Urinary bladder (tissue), 4 donors: ENCODE data around the gene HYAL2. TPM values are rescaled to one million over a fixed set of nuclear protein-coding genes. Genes with fewer than 3 reads are reported as not detected.

Experiments used
- DNase-seq: peaks from one replicate; pipeline ENCODE4 v3.0.0-alpha.2; 2015; ENCODE audit errors: extremely low spot score
- H3K27ac ChIP-seq: one replicate; pipeline ENCODE4 v1.5.1; 2013; ENCODE audit warnings: low read depth, mild to moderate bottlenecking, moderate library complexity
- H3K36me3 ChIP-seq: one replicate; pipeline ENCODE4 v1.6.1; 2013; ENCODE audit warnings: mild to moderate bottlenecking, moderate library complexity; ENCODE audit not compliant: insufficient read depth
- H3K4me1 ChIP-seq: one replicate; pipeline ENCODE4 v1.6.1; 2013; ENCODE audit warnings: mild to moderate bottlenecking, moderate library complexity; ENCODE audit not compliant: insufficient read depth
- H3K4me3 ChIP-seq: one replicate; pipeline ENCODE4 v1.5.1; 2013; ENCODE audit warnings: low read depth, low read length
- WGBS: extraction: QIAGEN DNeasy Blood & Tissue Kit; methylation state at CpG from one replicate; pipeline ENCODE4 v1.1.7; 2013; 5-methylcytosine and 5-hydroxymethylcytosine counted together
- polyA plus RNA-seq: library from polyadenylated mRNA; stranded (reverse); fragments of 200-250 nt; gene quantifications from one replicate; pipeline ENCODE4 v1.2.3, GENCODE V29; 2013
- total RNA-seq: library from RNA; depleted of rRNA; stranded (reverse); fragments of >200 nt; gene quantifications from one replicate; pipeline ENCODE4 v1.2.3, GENCODE V29; 2014
- donor health status: healthy with polysubstance abuse.
- donor health status: healthy.

HYAL2 gene
- total and polyA plus RNA-seq, 2 donors = 44.0 to 121 TPM

DNA sequence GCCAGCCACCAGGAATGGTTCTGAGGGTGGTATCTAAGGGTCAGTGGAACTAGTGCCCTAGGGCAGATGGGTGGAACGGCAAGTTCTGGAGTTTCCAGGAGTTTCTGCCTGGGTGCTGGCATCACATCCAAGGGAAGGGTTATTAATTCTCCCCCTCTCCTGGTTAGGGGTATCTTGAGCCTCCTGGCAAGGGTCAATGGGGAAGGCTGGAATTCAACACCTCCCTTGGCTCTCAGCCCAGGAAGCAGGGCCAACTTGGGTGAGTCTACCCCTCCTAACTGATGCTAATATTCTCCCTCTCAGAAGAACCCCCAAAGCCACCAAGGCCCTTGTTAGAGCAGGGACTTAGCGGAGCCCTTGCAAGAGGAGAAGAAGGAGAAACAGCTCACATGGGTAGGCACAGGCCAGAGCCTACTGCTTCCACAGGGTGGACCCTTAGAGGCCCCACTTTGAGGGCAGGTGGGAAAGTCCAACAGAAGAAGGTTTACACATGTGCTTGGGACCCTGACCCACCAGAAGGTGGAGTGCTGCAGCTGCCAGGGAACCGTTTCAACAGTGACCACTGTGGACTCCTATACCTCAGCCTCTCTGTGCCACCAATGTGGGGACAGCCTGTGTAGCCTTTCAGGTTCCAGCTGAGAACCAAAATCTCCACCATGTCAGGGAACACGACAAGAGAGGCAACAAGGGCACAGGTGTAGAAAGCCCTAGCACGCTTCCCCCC is 33.4 kb upstream of the HYAL2 start:
- Histone ChIP-seq H3K36me3 (peaks cover 3% of the 10 kb centered on the region), H3K4me3 (no peak overlapping the region), H3K27ac (no peak overlapping the region), H3K4me1 (no peaks in the 10 kb centered on the region)
- no peak for DNase-seq
- 60% methylated on average over 5 of the region's 5 CpGs for WGBS

DNA sequence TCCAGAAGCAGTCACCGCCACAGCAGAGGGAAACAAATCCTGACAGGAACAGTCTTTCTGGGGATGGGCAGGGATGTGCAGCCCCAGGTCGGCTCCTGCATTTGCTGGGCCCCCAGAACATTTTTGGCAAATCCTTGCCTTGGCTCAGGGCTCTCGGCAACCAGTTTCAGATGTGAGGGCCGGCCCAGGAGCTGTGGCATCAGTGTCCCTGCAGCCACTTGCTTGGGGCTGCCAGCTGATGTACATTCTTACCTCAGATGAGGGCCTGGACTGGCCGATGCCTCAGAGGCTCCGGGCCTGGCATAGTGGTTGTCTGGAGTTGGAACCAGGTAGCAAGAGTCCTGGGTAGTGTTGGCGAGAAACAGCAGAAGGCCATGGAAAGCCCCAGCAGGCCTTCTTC is 32.3 kb upstream of the HYAL2 start:
- no peak for DNase-seq
- H3K4me3 ChIP-seq = no peak overlapping the region
- H3K36me3 ChIP-seq = peaks cover 3% of the 10 kb centered on the region
- no peak overlapping the region for H3K27ac ChIP-seq
- no peaks in the 10 kb centered on the region for H3K4me1 ChIP-seq
- 86% methylated on average over 7 of the region's 7 CpGs for WGBS

- peaks cover 3% of the 10 kb centered on the region for H3K36me3 ChIP-seq
- no peak overlapping the region for H3K4me3 ChIP-seq
- 79% methylated on average over 5 of the region's 5 CpGs for WGBS
- H3K27ac ChIP-seq = no peak overlapping the region
- DNase-seq = no peak
- H3K4me1 ChIP-seq = peaks cover 2% of the 10 kb centered on the region
Observed at GRCh38 chr3:50354186-50354764, 31.7 kb upstream of the HYAL2 start.

DNA sequence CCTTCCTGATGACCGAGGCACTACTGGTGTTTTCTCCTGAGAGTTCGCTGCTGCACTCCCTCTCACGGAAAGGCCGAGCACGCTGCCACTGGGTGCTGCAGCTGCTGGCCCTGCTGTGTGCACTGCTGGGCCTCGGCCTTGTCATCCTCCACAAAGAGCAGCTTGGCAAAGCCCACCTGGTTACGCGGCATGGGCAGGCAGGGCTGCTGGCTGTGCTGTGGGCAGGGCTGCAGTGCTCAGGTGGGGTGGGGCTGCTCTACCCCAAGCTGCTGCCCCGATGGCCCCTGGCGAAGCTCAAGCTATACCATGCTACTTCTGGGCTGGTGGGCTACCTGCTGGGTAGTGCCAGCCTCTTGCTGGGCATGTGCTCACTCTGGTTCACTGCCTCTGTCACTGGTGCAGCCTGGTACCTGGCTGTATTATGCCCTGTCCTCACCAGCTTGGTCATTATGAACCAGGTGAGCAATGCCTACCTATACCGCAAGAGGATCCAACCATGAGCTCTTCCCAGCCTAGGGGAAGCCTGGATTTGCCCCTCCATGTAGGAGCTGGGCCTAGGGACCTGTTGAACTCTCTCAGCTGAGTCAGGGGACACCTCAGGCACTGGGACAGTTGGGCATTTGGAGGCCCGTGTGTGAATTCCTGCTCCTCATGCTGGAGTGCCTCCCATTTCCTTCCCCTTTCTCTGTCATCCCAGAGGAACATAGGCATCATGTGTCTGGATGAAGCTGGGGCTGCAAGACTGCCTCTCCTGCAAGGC is 30.9 kb upstream of the HYAL2 start:
- Histone ChIP-seq H3K36me3 (peaks cover 3% of the 10 kb centered on the region), H3K4me3 (no peak overlapping the region), H3K27ac (no peak overlapping the region), H3K4me1 (peaks cover 2% of the 10 kb centered on the region)
- WGBS = 82% methylated on average over 12 of the region's 12 CpGs
- DNase-seq = no peak

GRCh38 chr3:50352781-50353180 is 30.2 kb upstream of the HYAL2 start:
- H3K36me3 ChIP-seq = peaks cover 3% of the 10 kb centered on the region
- no peak overlapping the region for H3K4me3 ChIP-seq
- 39% methylated on average over 2 of the region's 2 CpGs for WGBS
- no peak overlapping the region for H3K27ac ChIP-seq
- H3K4me1 ChIP-seq = peaks cover 2% of the 10 kb centered on the region
- no peak for DNase-seq

DNA sequence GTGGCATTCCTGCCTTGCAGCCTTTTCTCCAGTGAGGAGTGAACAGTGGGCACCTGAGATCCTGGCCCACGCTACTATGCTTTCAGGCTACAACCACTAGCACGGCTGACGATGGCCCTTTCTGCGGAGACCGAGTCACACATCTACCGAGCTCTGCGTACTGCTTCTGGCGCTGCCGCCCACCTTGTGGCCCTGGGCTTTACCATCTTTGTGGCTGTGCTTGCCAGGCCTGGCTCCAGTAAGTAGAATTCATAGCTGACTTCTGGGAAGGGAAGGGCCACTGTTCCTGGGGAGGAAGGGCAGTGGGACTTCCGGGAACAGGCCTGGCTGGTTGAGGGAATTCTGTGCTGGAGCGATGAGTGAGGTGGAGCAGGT is 28.8 kb upstream of the HYAL2 start:
- 52% methylated on average over 11 of the region's 11 CpGs for WGBS
- Histone ChIP-seq H3K27ac (no peak overlapping the region), H3K4me3 (peak overlapping the region; percentile 55), H3K4me1 (peaks cover 2% of the 10 kb centered on the region), H3K36me3 (peaks cover 3% of the 10 kb centered on the region)
- no peak for DNase-seq

GRCh38 chr3:50350527-50351322 is 28.2 kb upstream of the HYAL2 start, which contains the start of the genes CYB561D2 and NPRL2:
Gene CYB561D2 (plus strand): TSS chr3:50350862. CDS start chr3:50351434, 572 bp downstream.
Gene NPRL2 (minus strand): TSS chr3:50350775. CDS start chr3:50350652, 123 bp downstream.
- Histone ChIP-seq H3K36me3 (peaks cover 3% of the 10 kb centered on the region), H3K27ac (peak within 1 kb of the TSS; percentile 86), H3K4me1 (peaks cover 2% of the 10 kb centered on the region), H3K4me3 (peak within 1 kb of the TSS; percentile 55)
- DNase-seq = peak; percentile 85
- under 1% methylated on average over 64 of the region's 64 CpGs for WGBS

DNA sequence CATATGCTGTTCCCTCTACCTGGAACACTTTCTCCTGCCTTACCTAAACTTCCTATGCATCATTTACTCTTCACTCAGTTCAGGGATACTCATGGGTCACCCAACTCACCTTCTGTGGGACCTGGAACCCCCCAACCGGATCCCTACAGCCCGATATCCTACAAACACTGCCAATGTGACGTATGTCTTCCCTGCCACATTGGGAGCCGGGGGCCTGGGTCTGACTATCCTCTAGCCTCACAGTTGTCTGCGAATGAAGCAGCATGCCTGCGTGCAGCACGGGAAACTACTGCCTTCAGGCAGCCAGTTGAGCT is 27.6 kb upstream of the HYAL2 start:
- peak overlapping the region; percentile 55 for H3K4me3 ChIP-seq
- H3K27ac ChIP-seq = peak overlapping the region; percentile 2
- WGBS = 2% methylated on average over 7 of the region's 7 CpGs
- peaks cover 2% of the 10 kb centered on the region for H3K4me1 ChIP-seq
- H3K36me3 ChIP-seq = no peaks in the 10 kb centered on the region
- no peak for DNase-seq

DNA sequence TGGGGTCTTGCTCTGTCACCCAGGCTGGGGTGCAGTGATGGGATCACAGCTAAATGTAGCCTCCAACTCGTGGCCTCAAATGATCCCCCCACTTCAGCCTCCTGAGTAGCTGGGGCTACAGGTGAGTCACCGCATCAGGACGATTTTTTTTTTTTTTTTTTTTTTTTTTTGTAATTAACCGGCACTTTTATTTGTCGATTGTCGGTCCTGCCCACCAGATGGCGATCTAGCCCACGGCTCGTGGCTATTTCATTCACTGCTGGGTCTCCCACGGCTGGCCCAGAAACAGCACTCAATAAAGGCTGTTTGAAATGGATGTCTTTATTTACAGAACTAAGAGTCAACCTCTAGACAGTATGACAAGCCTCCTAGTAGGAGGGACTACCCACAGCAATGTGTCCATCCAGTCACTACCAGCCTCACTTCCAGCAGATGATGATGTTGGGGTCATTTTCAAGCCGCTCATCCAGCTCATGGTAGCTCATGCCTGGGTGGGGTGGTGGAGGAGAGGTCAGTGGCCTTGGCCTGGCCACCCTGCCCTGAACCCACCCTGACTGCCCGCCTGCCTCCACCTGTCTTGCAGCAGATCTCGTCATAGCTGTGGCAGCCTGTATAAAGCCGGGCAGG is 24.8 kb upstream of the HYAL2 start:
- no peak overlapping the region for H3K4me3 ChIP-seq
- no peak overlapping the region for H3K27ac ChIP-seq
- DNase-seq = no peak
- 27% methylated on average over 14 of the region's 14 CpGs for WGBS
- no peaks in the 10 kb centered on the region for H3K36me3 ChIP-seq
- H3K4me1 ChIP-seq = peaks cover 2% of the 10 kb centered on the region

DNA sequence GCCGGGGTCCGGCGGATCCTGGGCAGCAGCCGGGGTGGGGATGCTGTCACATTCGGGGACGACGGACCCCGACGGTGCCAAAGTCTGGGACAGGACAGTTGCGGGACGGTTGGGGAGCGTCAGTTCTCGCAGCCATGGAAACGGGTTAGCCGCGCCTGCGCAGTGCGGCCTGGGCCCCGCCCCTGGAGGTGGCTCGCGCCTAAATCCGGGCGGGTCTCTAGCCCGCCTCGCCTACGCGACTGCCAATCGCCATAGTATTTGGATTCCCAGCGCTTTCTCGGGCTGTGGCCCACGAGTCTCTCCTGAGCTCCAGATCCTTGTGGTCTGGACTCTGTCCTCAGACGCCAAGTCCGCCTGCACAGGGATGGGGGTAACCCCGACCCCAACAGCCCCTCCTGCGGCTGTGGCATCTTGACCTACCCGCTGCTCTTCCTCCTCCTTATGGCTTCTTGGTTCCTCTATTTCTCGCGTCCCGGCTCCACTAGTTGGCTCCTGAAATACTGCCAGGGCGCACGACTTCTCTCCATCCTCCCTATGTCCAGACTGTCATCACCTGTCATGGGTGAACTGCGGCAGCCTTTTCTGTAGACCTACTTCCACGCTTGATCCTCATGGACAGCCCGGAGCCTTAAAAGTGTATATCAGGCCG is 23.2 kb upstream of the HYAL2 start, which contains the start of gene ZMYND10:
ZMYND10 (minus strand) TSS at position 147 of the 649 bp plus-strand sequence. CDS start 153 bp downstream, outside the sequence.
- peaks cover 2% of the 10 kb centered on the region for H3K4me1 ChIP-seq
- 8% methylated on average over 45 of the region's 45 CpGs for WGBS
- no peak for DNase-seq
- no peaks in the 10 kb centered on the region for H3K36me3 ChIP-seq
- no peak within 1 kb of the TSS for H3K4me3 ChIP-seq
- H3K27ac ChIP-seq = no peak within 1 kb of the TSS

DNA sequence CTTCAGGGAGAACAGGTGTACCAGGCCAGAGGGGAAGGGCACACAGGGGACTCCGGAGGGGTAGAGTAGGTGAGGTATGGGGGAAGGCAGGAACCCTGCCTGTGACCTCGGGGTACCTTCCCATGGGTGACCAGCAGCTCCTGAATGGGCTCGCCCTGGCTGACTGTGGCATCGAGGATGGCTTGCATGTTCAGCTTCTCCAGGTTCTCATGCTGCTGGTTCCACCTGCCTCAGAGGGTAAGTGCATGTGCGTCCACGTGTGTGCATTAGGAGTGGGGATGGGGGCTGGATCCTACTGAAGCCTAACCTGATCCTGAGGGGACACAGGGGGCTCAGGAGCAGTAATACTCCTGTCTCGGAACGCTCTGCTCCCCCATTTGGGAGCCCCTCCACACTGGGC is 22.5 kb upstream of the HYAL2 start:
- Histone ChIP-seq H3K27ac (no peak overlapping the region), H3K36me3 (no peaks in the 10 kb centered on the region), H3K4me3 (no peak overlapping the region), H3K4me1 (peaks cover 2% of the 10 kb centered on the region)
- 67% methylated on average over 8 of the region's 8 CpGs for WGBS
- DNase-seq = no peak

DNA sequence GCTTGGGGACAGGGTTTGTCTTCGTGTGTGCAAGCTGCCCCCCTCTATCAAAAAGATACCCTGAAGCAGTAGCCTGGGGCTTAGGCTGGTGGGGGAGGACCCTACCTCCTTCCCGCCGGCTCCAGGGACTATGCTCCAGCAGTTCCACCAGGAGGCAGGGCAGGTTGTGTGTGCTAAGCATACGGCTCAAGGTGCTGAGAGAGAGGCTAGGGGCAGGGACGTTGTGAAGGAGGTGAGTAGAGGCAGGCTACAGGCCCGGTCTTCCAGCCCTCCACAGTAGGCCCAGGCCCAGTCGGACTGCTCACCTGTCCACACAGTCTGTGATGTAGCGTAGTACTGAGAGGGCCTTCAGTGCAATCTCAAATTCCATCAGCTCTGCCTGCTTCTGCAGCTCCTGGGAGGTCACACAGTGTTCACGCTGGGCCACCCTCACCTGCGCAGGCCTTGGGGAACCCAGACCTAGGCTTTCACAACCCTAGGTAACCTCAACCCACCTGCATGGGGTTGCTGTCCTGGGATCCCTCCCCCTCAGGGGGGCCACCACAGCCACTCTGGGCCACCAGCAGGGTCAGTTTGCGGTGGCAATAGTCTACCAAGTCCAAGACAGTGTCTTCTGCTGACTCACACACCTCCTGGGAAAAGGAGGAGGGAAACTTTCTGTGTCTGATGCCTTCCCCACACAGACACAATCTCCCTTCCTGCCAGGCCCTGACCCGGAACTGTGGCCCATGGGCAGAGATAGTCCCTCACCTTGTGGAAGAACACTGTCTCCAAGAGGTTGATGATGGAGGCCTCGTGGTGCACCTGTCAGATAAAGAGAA is 20.5 kb upstream of the HYAL2 start:
- Histone ChIP-seq H3K36me3 (no peaks in the 10 kb centered on the region), H3K4me3 (no peak overlapping the region), H3K4me1 (no peaks in the 10 kb centered on the region), H3K27ac (no peak overlapping the region)
- no peak for DNase-seq
- 83% methylated on average over 13 of the region's 13 CpGs for WGBS
